PC-9 (cell line): ENCODE results near the gene ATXN3L. TPM values are rescaled to one million over a fixed set of nuclear protein-coding genes. Genes with fewer than 3 reads are reported as not detected.

Source experiments
- BruUV-seq: library from RNA; stranded (reverse); fragments of 400-500 nt; replicated peaks from 2 replicates; lab custom pipeline; 2021; lab: Mats Ljungman, UMichigan
- CTCF ChIA-PET: fragments of 300-600 bp; sonication (Branson Sonifier 250); formaldehyde crosslinking; loops from one replicate; lab custom pipeline; 2022; ENCODE audit warnings: antibody characterized with exemption; lab: Charles Lee
- POLR2A ChIA-PET: fragments of 300-600 bp; sonication (Branson Sonifier 250); formaldehyde crosslinking; loops from one replicate; lab custom pipeline; 2022; ENCODE audit warnings: antibody characterized with exemption; ENCODE audit not compliant: unreplicated experiment; lab: Charles Lee
- DNase-seq, 2 experiments: peaks; one replicate each; pipeline versions ENCODE4 v3.0.0 to v3.0.0-alpha.2; 2015 to 2022; ENCODE audit warnings: mixed read lengths in 1 of 2
- H2AFZ ChIP-seq: fragments of 200-600 bp; sonication (generic); 2 replicates; pipeline ENCODE4 v1.8.1; 2017; ENCODE audit warnings: antibody characterized with exemption
- H3F3A ChIP-seq: fragments of 200-600 bp; sonication (generic); 2 replicates; pipeline ENCODE4 v1.8.1; 2017; ENCODE audit warnings: antibody characterized with exemption, mild to moderate bottlenecking, low read depth; ENCODE audit not compliant: insufficient read depth
- H3K27ac ChIP-seq: fragments of 200-600 bp; sonication (generic); 2 replicates; pipeline ENCODE4 v1.6.1; 2016; ENCODE audit warnings: mixed run types
- H3K27me3 ChIP-seq: fragments of 200-600 bp; sonication (generic); 2 replicates; pipeline ENCODE4 v1.6.1; 2016; ENCODE audit warnings: low read depth, mixed run types; ENCODE audit not compliant: insufficient read depth
- H3K36me3 ChIP-seq: fragments of 200-600 bp; sonication (generic); 2 replicates; pipeline ENCODE4 v1.6.1; 2016; ENCODE audit warnings: low read depth, mixed run types
- H3K4me1 ChIP-seq: fragments of 200-600 bp; sonication (generic); replicated peaks from 2 replicates; pipeline ENCODE4 v1.6.1; 2016; ENCODE audit warnings: mixed run types; ENCODE audit not compliant: insufficient read depth
- H3K4me2 ChIP-seq: fragments of 200-600 bp; sonication (generic); 2 replicates; pipeline ENCODE4 v1.6.1; 2017; ENCODE audit warnings: mixed run types
- H3K4me3 ChIP-seq: fragments of 200-600 bp; sonication (generic); 2 replicates; pipeline ENCODE4 v1.6.1; 2016; ENCODE audit warnings: mixed run types
- H3K79me2 ChIP-seq: fragments of 200-600 bp; sonication (generic); 2 replicates; pipeline ENCODE4 v1.6.1; 2017; ENCODE audit warnings: low read depth, mixed run types
- H3K9me2 ChIP-seq: fragments of 200-600 bp; sonication (generic); 2 replicates; pipeline ENCODE4 v1.8.1; 2017; ENCODE audit warnings: mild to moderate bottlenecking; ENCODE audit not compliant: insufficient read depth
- H3K9me3 ChIP-seq: fragments of 200-600 bp; sonication (generic); 2 replicates; pipeline ENCODE4 v1.8.1; 2016; ENCODE audit warnings: low read depth; ENCODE audit not compliant: insufficient read depth
- H4K20me1 ChIP-seq: fragments of 200-600 bp; sonication (generic); 2 replicates; pipeline ENCODE4 v1.8.1; 2017; ENCODE audit not compliant: insufficient read depth
- EZH2 ChIP-seq: fragments of 200-600 bp; sonication (generic); IDR thresholded peaks from 2 replicates; pipeline ENCODE4 v1.8.0; 2017; ENCODE audit warnings: antibody characterized with exemption, low read depth
- intact Hi-C: fragments of 100-400 bp; cut with micrococcal nuclease; formaldehyde crosslinking; loops from one replicate; pipeline ENCODE4 v1.10.0; 2022; ENCODE audit not compliant: unreplicated experiment
- total RNA-seq: library from RNA; stranded (reverse); gene quantifications from 2 replicates; pipeline ENCODE4 v1.2.3, GENCODE V29; 2021
- TF ChIP-seq, protein P1 (sequence below): fragments of 200-600 bp; sonication (generic); conservative IDR thresholded peaks from 2 replicates; pipeline ENCODE4 v1.6.1; 2017; ENCODE audit warnings: mixed run types, antibody characterized with exemption, mild to moderate bottlenecking, moderate library complexity

Gene ATXN3L
- total RNA-seq, 1 experiment from 2014 or later: not detected

GRCh38 chrX:13317366-13317765, 2.5 kb downstream of the ATXN3L start:
- no peaks in the 10 kb centered on the region for H3K36me3 ChIP-seq
- BruUV-seq: no TSS peak
- no peaks in the 10 kb centered on the region for H3K4me1 ChIP-seq
- no peak for DNase-seq
- no peak overlapping the region for H2AFZ ChIP-seq
- H3K79me2 ChIP-seq: no peaks in the 10 kb centered on the region
- no peaks in the 10 kb centered on the region for H3F3A ChIP-seq
- H3K9me3 ChIP-seq: no peaks in the 10 kb centered on the region
- no peak overlapping the region for H3K27ac ChIP-seq
- no peaks in the 10 kb centered on the region for H3K27me3 ChIP-seq
- no peaks in the 10 kb centered on the region for H4K20me1 ChIP-seq
- POLR2A ChIA-PET: no interaction called here
- H3K9me2 ChIP-seq: no peaks in the 10 kb centered on the region
- CTCF ChIA-PET: no interaction called here
- H3K4me3 ChIP-seq: no peak overlapping the region
- intact Hi-C loops: no loop called here
- no peak for TF ChIP-seq EZH2
- TF ChIP-seq, protein P1, sequence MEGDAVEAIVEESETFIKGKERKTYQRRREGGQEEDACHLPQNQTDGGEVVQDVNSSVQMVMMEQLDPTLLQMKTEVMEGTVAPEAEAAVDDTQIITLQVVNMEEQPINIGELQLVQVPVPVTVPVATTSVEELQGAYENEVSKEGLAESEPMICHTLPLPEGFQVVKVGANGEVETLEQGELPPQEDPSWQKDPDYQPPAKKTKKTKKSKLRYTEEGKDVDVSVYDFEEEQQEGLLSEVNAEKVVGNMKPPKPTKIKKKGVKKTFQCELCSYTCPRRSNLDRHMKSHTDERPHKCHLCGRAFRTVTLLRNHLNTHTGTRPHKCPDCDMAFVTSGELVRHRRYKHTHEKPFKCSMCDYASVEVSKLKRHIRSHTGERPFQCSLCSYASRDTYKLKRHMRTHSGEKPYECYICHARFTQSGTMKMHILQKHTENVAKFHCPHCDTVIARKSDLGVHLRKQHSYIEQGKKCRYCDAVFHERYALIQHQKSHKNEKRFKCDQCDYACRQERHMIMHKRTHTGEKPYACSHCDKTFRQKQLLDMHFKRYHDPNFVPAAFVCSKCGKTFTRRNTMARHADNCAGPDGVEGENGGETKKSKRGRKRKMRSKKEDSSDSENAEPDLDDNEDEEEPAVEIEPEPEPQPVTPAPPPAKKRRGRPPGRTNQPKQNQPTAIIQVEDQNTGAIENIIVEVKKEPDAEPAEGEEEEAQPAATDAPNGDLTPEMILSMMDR: no peak
- no peak overlapping the region for H3K4me2 ChIP-seq

DNA sequence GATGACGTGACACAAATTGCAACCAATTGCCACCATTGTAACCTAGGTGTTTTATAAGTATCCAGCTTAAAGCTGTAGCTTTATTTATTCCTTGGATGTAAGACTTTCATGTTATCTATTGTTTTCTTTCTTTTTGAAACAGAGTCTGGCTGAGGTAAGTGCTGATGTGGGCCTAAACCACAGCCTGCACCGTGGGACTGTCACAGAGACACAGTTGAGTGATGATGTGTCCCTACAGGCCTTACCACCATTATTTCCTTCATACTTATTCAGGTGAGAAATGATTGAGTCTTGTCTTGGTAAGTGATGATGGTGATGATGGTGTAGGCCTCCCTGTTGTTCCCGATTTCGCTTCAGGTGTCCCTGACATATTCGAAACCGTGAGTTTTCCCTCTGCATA, 8.3 kb downstream of the ATXN3L start:
- TF ChIP-seq, protein P1: no peak
- no peak for TF ChIP-seq EZH2
- Histone ChIP-seq H3K27me3 (no peaks in the 10 kb centered on the region), H4K20me1 (no peaks in the 10 kb centered on the region), H3K4me1 (no peaks in the 10 kb centered on the region), H3K79me2 (no peaks in the 10 kb centered on the region), H3K9me2 (no peaks in the 10 kb centered on the region), H3K4me2 (no peak overlapping the region), H3F3A (no peaks in the 10 kb centered on the region), H3K4me3 (no peak overlapping the region), H3K27ac (no peak overlapping the region), H3K36me3 (no peaks in the 10 kb centered on the region), H2AFZ (no peak overlapping the region), H3K9me3 (no peaks in the 10 kb centered on the region)
- CTCF ChIA-PET: no interaction called here
- DNase-seq: no peak
- intact Hi-C loops: no loop called here
- POLR2A ChIA-PET: interaction anchor here (0.6 kb wide), 1 partner anchor 177 kb away, joined by 3 read pairs; no protein-coding TSS in a partner anchor
- BruUV-seq: no TSS peak

GRCh38 chrX:13309631-13310030, 10.2 kb downstream of the ATXN3L start:
- no TSS peak for BruUV-seq
- H3K27ac ChIP-seq: no peak overlapping the region
- no peaks in the 10 kb centered on the region for H3K9me3 ChIP-seq
- no peaks in the 10 kb centered on the region for H3K9me2 ChIP-seq
- POLR2A ChIA-PET: no interaction called here
- H2AFZ ChIP-seq: no peak overlapping the region
- intact Hi-C loops: no loop called here
- H3K36me3 ChIP-seq: no peaks in the 10 kb centered on the region
- H3K79me2 ChIP-seq: no peaks in the 10 kb centered on the region
- H3K4me2 ChIP-seq: no peak overlapping the region
- TF ChIP-seq, protein P1: no peak
- no peak for TF ChIP-seq EZH2
- no peaks in the 10 kb centered on the region for H3F3A ChIP-seq
- CTCF ChIA-PET: no interaction called here
- H3K27me3 ChIP-seq: no peaks in the 10 kb centered on the region
- H3K4me1 ChIP-seq: no peaks in the 10 kb centered on the region
- no peak overlapping the region for H3K4me3 ChIP-seq
- no peak for DNase-seq
- H4K20me1 ChIP-seq: no peaks in the 10 kb centered on the region
